Cardiac septum (tissue), 1 donor: ENCODE data around the gene NDUFS6. TPM values are rescaled to one million over a fixed set of nuclear protein-coding genes. Genes with fewer than 3 reads are reported as not detected.

ENCODE experiments used
- DNase-seq: peaks from one replicate; pipeline ENCODE4 v3.0.0-alpha.2; 2020; ENCODE audit warnings: low spot score
- intact Hi-C: fragments of 100-400 bp; cut with DNase I; formaldehyde crosslinking; loops from one replicate; pipeline ENCODE4 v1.14.0; 2022
- long read RNA-seq: library from polyadenylated mRNA; unstranded; transcript quantifications from one replicate; pipeline ENCODE4 v2.0.0, GENCODE V29; 2021
- total RNA-seq: library from RNA; stranded (reverse); fragmentation: NEBNext Ultra II Directional; extraction: Animal tissue kit (Norgen Biotek cat#: 25700); gene quantifications from one replicate; pipeline ENCODE4 v1.2.1, GENCODE V29; 2021
- donor health status: DM: no; HTN: no; CAD: no.

The NDUFS6 gene
- total RNA-seq = 78.6 TPM
- long read RNA-seq, transcript NDUFS6-201 (4 exons, 1,082 nt) = major isoform, 76 of 81 reads
- long read RNA-seq, partial matches to known transcripts = 0 of 81 reads
- long read RNA-seq, other reads (novel, unspliced or antisense) = 5 of 81 reads

GRCh38 chr5:1801222-1801966 is at the start of gene NDUFS6:
Gene NDUFS6 (plus strand): TSS chr5:1801407. CDS start chr5:1801418, 11 bp downstream.
- intact Hi-C loops = loop anchor here (2.0 to 10.0 kb wide), 3 partner anchors 85 to 457 kb away; partner anchors contain the start of gene CLPTM1L
- DNase-seq = peak; percentile 92

DNA sequence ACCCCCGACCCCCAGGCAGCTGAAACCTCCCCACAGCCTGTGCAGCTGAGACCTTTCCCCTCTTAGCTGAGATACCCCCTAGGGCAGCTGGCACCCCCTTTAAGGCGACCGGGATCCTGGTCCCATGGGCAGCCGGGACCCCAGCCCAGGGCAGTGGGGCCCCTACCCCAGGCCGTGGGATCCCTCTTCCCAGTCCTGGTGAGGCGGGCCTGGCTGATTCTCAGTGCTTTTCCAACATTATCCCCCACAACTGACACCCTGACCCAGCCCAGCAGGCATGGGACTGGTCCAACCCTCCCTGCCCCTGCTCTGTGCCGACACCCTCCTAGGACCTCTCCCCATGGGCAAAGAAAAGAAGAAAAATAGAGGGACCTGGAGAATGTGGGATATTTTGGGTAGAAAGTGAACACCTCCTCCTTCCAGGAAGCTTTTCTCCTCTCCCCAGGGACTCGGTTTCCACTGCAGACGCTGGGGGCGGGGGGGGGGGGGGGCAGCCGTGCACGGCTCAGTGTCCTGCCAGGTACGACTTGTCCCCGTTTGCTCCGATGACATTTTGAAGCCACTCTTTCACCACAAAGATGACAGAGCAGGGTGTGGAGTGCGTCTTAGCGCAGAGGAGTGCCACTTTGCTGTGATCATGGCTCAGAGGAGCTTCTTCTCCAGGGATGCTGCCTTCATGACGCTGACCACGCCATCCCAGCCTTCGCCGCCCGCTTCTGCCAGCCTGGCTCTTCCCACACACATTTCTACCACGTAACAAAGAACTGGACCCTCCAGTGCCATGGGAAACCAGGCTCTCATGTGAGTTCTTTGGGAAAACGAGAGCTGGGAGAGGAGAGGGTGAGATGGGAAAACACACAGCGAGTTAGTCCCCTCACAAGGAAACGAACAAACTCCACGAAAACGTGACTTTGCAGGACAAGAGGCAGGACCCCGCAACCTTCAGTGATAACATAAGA is 49.1 kb upstream of the NDUFS6 start:
- intact Hi-C loops = no loop called here
- DNase-seq = peak; percentile 53

- intact Hi-C loops = no loop called here
- peak; percentile 50 for DNase-seq
Measured at GRCh38 chr5:1752881-1753280, 48.3 kb upstream of the NDUFS6 start.

GRCh38 chr5:1753490-1753889 is 47.7 kb upstream of the NDUFS6 start:
- DNase-seq = no peak
- intact Hi-C loops = no loop called here

DNA sequence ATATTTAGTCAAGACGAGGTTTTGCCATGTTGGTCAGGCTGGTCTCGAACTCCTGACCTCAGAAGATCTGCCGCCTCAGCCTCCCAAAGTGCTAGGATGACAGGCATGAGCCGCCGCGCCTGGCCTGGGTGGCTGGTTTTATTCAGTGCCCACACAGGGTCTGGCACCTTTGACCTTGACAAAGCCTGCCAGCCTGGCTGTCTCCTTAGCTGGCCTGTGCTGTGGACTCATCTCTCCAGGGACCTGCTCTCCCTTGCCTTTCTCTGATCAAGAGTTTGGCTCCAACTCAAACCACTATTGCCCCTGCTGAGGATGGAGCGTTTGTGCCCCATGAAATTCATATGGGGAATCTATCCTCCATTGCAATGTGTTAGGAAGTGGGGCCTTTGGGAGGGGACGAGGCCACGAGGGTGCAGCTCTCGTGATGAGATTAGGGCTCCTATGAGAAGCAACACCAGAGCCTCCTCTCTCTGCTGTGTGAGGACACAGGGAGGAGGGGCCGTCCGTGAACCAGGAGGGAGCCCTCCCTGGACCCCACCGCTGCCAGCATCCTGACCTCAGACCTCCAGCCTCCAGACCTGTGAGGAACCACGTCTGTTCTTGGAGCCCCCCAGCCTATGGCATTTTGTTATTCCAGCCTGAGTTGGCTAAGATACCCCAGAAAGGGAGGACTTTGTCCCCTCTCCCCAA is 46.5 kb upstream of the NDUFS6 start:
- DNase-seq = peak; percentile 61
- intact Hi-C loops = no loop called here

- peak; percentile 47 for DNase-seq
Measured at GRCh38 chr5:1755321-1755949, 45.8 kb upstream of the NDUFS6 start.

DNA sequence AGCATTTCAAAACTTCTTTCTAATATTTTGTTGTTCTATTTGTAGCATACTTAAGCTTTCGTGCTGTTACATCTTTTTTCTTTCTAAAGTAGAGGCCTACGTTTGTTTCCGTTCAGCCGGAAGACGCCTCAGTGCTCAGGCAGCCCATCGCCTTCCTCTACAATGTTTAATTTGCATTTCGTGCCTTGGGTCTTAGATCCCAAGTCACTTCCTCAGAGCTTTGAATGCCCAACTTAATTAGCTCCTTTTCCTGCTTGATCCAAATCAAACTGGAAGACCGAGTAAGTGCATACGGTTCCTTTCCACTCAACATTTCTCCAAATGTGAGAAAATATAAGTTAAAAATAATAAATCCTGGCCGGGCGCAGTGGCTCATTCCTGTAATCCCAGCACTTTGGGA is 44.7 kb upstream of the NDUFS6 start:
- peak; percentile 36 for DNase-seq
- intact Hi-C loops = no loop called here

More at GRCh38 chr5:1755321-1755949, 45.8 kb upstream of the NDUFS6 start:
- intact Hi-C loops = no loop called here

DNA sequence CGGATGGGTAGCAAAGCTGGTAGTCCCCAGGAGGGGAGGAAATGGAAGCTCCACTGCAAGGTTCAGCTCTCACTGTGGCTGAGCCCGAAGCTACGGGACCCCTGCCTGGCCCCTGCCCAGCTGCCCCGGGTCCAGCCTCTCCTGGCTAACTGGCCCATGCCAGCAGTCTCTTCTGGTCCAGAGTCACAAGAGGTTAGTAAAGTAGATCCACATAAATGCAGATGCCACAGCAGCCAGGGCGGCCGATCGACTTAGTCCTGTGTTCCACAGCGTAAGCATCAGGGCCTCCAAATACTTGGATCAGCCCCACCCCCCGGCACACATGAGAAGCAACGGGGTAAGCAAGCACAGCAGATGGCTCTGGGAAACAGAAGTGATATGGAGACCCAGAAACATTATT is 43.7 kb upstream of the NDUFS6 start:
- peak; percentile 72 for DNase-seq

DNA sequence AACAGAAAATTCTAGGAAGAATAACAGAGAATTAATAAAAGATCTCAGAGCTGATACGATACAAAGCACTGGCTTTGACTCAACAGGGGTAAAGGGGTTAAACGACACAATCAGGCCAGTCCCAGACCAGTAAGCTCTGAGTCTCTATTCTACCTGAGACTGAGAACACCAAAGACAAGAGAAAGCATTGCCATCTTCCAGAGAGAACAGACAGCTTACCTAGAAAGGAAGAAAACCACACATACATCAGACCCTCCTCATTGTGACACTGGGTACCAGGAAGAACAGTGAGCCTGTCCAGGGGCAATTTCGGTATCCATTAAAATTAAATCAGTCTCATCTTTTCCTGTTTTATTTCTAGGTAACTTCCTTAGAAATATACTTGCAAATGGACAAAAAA is 42.6 kb upstream of the NDUFS6 start:
- DNase-seq = no peak
- intact Hi-C loops = no loop called here

More for the DNA sequence above, 43.7 kb upstream of the NDUFS6 start:
- intact Hi-C loops = no loop called here

DNA sequence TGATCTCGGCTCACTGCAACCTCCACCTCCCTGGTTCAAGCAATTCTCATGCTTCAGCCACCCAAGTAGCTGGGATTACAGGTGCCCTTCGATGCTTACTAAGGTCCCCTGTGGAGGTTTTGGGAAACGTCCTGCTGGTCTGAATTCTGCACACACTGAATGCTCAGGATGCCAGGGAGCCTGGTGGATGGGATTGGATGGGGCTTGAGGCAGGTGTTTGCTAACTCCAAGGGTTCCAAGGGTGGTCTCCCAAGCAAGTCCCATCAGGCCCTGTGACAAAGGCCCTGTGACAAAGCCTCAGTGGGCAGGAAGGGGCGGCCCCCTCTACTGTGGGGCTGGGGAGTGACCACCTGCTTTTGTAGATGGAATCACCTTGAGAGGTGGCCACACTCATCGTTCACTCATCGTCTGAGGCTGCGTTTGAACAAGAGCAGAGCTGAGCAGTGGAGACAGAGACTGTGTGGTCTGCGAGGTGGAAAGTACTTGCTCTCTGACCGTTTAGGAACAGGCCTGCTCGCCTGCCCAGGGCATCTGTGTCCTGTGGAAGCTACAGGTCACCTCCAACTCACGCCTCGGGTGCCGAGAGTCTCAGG is 41.7 kb upstream of the NDUFS6 start:
- DNase-seq = peak; percentile 63
- intact Hi-C loops = no loop called here

- intact Hi-C loops = loop anchor here (5.0 kb wide), 1 partner anchor 392 kb away; no protein-coding TSS in a partner anchor
Measured at GRCh38 chr5:1760231-1760630, 41.0 kb upstream of the NDUFS6 start.

DNA sequence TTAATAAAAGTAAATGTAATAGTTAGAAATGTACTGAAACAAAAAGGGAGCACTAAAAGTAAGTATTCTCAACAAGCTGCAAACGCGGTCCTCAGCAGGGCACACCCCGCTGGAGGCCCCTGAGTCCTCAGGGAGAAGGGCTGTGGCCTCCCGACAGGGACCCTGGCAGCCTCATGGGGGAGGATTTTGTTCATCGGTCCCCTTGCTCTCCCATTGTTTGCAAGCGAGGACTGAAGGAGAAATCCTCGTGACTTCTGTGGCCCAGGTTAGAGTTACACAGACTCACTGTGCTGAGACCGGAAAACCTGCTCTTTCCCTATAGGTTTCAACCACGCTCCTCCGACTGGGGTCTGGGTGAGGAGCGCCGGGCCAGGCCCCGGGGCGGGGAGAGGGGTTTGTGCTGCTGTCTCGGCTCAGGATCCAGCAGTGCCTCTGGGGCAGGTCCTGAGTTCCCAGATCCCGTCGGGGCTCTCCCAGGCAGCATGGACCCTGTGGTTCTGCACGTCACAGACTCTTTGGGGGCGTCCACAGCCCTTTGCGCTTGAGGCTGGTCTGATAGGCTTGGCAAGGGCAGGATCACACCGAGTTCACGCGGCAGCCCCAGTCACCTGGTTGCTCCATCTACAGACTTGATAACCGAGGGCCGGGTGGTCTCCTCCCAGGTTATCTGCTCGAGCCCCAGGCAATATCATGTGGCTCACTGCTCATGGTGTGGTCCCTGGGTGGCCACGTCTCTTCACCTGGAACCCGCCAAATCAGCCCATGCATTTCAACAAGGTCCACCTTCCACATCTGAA is 40.4 kb upstream of the NDUFS6 start:
- DNase-seq = peak; percentile 61

More at GRCh38 chr5:1760231-1760630, 41.0 kb upstream of the NDUFS6 start:
- no peak for DNase-seq

GRCh38 chr5:1761453-1761755 is 39.8 kb upstream of the NDUFS6 start:
- DNase-seq = no peak
- intact Hi-C loops = loop anchor here (5.0 kb wide), 1 partner anchor 391 kb away; no protein-coding TSS in a partner anchor

More for the DNA sequence above, 40.4 kb upstream of the NDUFS6 start:
- intact Hi-C loops = loop anchor here (5.0 kb wide), 1 partner anchor 391 kb away; no protein-coding TSS in a partner anchor

- intact Hi-C loops = loop anchor here (2.0 to 5.0 kb wide), 2 partner anchors 272 to 390 kb away; no protein-coding TSS in a partner anchor
- peak; percentile 66 for DNase-seq
Measured at GRCh38 chr5:1762121-1762882, 38.9 kb upstream of the NDUFS6 start.

DNA sequence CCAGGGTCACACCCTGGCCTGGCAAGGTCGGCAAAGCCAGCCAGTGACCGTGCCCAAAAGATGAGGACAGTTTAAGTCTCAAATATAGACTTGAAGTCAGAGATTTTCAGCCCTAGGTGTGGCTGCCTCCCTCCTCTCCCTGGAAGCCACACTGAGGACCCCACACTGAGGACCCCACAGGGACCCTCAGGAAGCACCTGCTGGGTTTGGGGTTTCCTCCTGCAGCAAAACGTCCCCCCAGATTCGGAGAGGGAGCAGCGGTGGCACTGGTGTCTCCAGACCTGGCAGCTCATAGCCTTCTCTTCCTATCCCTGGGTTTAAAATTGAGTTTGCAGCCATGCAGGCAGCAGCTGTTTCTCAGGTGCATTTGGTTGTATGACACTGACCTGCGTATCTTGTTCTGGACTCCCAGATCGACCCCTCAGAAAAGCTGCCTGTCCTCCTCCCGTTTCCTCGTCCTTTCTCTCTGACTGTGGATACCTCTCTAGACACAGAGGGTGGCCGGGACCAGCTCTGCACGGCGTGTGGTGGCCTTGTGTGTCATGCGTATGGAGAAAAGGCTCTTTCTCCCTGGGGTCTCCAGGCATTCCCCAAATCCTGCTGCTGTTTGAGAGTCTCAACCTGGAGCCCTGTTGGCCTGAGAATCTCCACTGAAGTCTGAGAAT is 38.2 kb upstream of the NDUFS6 start:
- peak; percentile 66 for DNase-seq
- intact Hi-C loops = loop anchor here (2.0 to 5.0 kb wide), 2 partner anchors 272 to 389 kb away; no protein-coding TSS in a partner anchor

GRCh38 chr5:1763548-1763911 is 37.7 kb upstream of the NDUFS6 start:
- peak; percentile 54 for DNase-seq
- intact Hi-C loops = loop anchor here (2.0 to 5.0 kb wide), 2 partner anchors 271 to 389 kb away; no protein-coding TSS in a partner anchor
